Sigmoid colon (tissue), 7 donors: ENCODE results near the gene EIPR1. TPM values are rescaled to one million over a fixed set of nuclear protein-coding genes. Genes with fewer than 3 reads are reported as not detected.

Experiments used
- DNase-seq: peaks from one replicate; pipeline ENCODE4 v3.0.0-alpha.2; 2019
- H3K27ac ChIP-seq, 4 donors: fragments of 200-600 bp; sonication (generic); one replicate each; pipeline ENCODE4 v1.5.1; 2016 to 2019; ENCODE audit warnings: mild to moderate bottlenecking in 1 of 4
- H3K27me3 ChIP-seq, 3 donors: fragments of 200-600 bp; sonication (generic); one replicate each; pipeline ENCODE4 v1.5.1; 2019; ENCODE audit warnings: mild to moderate bottlenecking in 1 of 3
- H3K36me3 ChIP-seq, 4 donors: fragments of 200-600 bp; sonication (generic); one replicate each; pipeline ENCODE4 v1.5.1; 2016 to 2019
- H3K4me1 ChIP-seq, 4 donors: fragments of 200-600 bp; sonication (generic); one replicate each; pipeline ENCODE4 v1.5.1; 2017 to 2019
- H3K4me3 ChIP-seq, 4 donors: fragments of 200-600 bp; sonication (generic); one replicate each; pipeline ENCODE4 v1.5.1; 2017 to 2019; ENCODE audit warnings: mild to moderate bottlenecking in 2 of 4, moderate library complexity in 1 of 4
- H3K9me3 ChIP-seq, 4 donors: fragments of 200-600 bp in 3 of 4; sonication (generic) in 3 of 4; one replicate each; pipeline versions ENCODE4 v1.5.1 to v1.6.1; 2013 to 2019
- EP300 ChIP-seq, 4 donors: sonication (generic); formaldehyde crosslinking; IDR thresholded peaks; one replicate each; pipeline ENCODE4 v1.6.1; 2017; ENCODE audit warnings: antibody characterized with exemption in 4 of 4
- POLR2A ChIP-seq, 2 donors: fragments of 450-650 bp; IDR thresholded peaks; one replicate each; pipeline ENCODE4 v1.6.1; 2016; ENCODE audit warnings: antibody characterized with exemption in 2 of 2, mild to moderate bottlenecking in 2 of 2, moderate library complexity in 2 of 2
- POLR2AphosphoS5 ChIP-seq, 4 donors: sonication (generic); formaldehyde crosslinking; IDR thresholded peaks; one replicate each; pipeline ENCODE4 v1.6.1; 2017; ENCODE audit warnings: antibody characterized with exemption in 4 of 4
- WGBS, 2 donors: extraction: QIAGEN DNeasy Blood & Tissue Kit; methylation state at CpG; one replicate each; pipeline ENCODE4 v1.1.7; 2013; 5-methylcytosine and 5-hydroxymethylcytosine counted together
- intact Hi-C: fragments of 100-400 bp; cut with DNase I; formaldehyde crosslinking; loops from one replicate; pipeline ENCODE4 v1.15.1; 2023
- polyA plus RNA-seq, 3 donors: library from polyadenylated mRNA; stranded (reverse); fragments of 200-250 nt; gene quantifications; one replicate each; pipeline ENCODE4 v1.2.3, GENCODE V29; 2013
- total RNA-seq, 4 donors: library from RNA; depleted of rRNA; stranded (reverse); fragments of >200 nt; gene quantifications; one replicate each; pipeline ENCODE4 v1.1.0, GENCODE V29; 2016
- TF ChIP-seq, protein P1 (sequence below), 4 experiments: fragments of 450-650 bp in 3 of 4; fragments of 200-600 bp in 1 of 4; IDR thresholded peaks; one replicate each; pipeline ENCODE4 v1.5.1; 2016 to 2019; ENCODE audit warnings: antibody characterized with exemption in 4 of 4, mild to moderate bottlenecking in 3 of 4, moderate library complexity in 2 of 4
- donor health status: healthy with polysubstance abuse.
- donor health status: Bipolar disorder and iron deficiency.
- donor health status: healthy.

Gene EIPR1
- total and polyA plus RNA-seq, 7 donors = 12.2 to 27.0 (median 20.0) TPM

DNA sequence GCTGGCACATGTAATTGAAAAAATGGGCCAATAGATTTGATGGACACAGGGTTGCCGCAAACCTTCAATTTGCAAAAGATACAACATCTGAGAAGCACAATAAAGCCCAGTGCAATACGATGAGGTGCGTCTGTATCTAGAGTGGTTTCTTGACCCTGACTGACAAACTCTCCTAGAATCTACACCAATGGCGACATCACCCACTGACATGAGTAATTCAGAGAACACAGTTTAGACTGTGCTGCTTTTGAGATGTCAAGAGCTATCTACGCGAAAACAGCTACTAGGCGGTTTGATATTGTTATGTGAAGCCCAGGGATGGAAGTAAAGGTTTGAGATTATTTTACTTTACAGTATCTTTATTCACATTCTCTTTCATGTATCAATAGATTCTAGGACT is 104.9 kb downstream of the EIPR1 start:
- WGBS, 2 donors = 97% methylated on average over 7 of the region's 7 CpGs
- intact Hi-C loops = no loop called here
- H3K36me3 ChIP-seq = no peaks in the 10 kb centered on the region
- no peaks in the 10 kb centered on the region for H3K4me1 ChIP-seq
- DNase-seq = no peak
- TF ChIP-seq, protein P1, sequence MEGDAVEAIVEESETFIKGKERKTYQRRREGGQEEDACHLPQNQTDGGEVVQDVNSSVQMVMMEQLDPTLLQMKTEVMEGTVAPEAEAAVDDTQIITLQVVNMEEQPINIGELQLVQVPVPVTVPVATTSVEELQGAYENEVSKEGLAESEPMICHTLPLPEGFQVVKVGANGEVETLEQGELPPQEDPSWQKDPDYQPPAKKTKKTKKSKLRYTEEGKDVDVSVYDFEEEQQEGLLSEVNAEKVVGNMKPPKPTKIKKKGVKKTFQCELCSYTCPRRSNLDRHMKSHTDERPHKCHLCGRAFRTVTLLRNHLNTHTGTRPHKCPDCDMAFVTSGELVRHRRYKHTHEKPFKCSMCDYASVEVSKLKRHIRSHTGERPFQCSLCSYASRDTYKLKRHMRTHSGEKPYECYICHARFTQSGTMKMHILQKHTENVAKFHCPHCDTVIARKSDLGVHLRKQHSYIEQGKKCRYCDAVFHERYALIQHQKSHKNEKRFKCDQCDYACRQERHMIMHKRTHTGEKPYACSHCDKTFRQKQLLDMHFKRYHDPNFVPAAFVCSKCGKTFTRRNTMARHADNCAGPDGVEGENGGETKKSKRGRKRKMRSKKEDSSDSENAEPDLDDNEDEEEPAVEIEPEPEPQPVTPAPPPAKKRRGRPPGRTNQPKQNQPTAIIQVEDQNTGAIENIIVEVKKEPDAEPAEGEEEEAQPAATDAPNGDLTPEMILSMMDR (IDR thresholded peaks at IDR 0.05) = no peak
- no peak for TF ChIP-seq POLR2AphosphoS5 (IDR thresholded peaks at IDR 0.05)
- TF ChIP-seq EP300 (IDR thresholded peaks at IDR 0.05) = no peak
- no peak for TF ChIP-seq POLR2A (IDR thresholded peaks at IDR 0.05)
- H3K9me3 ChIP-seq = no peaks in the 10 kb centered on the region
- H3K27me3 ChIP-seq = no peaks in the 10 kb centered on the region
- no peak overlapping the region for H3K27ac ChIP-seq
- no peak overlapping the region for H3K4me3 ChIP-seq

DNA sequence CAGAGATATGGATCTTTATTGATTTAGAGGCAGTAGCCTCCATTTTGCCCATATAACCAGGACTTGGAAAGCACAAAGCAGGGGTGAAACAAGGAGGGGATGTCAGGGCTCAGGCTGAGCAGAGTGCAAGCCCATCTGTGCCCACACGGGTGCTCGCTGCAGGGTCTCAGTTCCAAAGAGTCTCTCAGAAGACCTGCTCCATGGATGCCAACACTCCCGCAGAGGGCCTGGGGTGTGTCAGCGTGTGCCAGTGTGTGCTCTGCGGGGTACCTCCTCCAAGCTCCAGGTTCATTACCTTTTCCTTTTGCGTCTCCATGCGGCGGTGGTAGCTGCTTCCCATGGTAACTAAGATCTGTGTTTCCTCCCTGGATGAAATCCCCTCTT is 107.5 kb downstream of the EIPR1 start:
- intact Hi-C loops = no loop called here
- H3K27ac ChIP-seq = no peak overlapping the region
- no peaks in the 10 kb centered on the region for H3K4me1 ChIP-seq
- H3K27me3 ChIP-seq = no peaks in the 10 kb centered on the region
- 97 to 98% methylated on average over 8 of the region's 8 CpGs for WGBS, 2 donors
- DNase-seq = no peak
- H3K9me3 ChIP-seq = no peaks in the 10 kb centered on the region
- TF ChIP-seq, protein P1 (IDR thresholded peaks at IDR 0.05) = no peak
- TF ChIP-seq EP300 (IDR thresholded peaks at IDR 0.05) (no peak), POLR2A (IDR thresholded peaks at IDR 0.05) (no peak)
- no peak overlapping the region for H3K4me3 ChIP-seq
- H3K36me3 ChIP-seq = no peaks in the 10 kb centered on the region

DNA sequence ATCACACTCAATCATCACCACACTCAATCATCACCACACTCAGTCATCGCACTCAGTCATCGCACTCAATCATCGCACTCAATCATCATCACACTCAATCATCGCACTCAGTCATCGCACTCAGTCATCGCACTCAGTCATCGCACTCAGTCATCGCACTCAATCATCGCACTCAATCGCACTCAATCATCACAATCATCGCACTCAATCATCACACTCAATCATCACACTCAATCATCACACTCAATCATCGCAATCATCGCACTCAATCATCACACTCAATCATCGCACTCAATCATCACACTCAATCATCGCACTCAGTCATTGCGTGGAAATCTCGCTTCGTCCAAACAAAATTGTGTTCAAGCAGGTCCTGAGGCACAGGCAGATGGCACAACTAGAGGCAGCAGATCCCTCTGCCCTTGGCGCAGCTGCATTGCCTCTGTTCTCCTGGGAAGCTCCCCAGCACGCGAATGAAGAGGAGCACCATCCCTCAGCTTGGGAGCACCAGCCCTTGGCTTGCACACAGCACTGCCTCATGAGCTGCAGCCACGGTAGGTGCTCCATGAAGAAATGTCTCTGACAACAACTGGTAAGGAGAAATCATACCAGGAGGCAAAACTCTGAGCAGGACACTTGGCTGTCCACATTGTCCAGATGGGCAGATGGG is 108.1 kb downstream of the EIPR1 start:
- Histone ChIP-seq H3K36me3 (no peaks in the 10 kb centered on the region), H3K27me3 (no peaks in the 10 kb centered on the region), H3K4me3 (no peak overlapping the region), H3K27ac (no peak overlapping the region), H3K4me1 (no peaks in the 10 kb centered on the region), H3K9me3 (no peaks in the 10 kb centered on the region)
- intact Hi-C loops = no loop called here
- TF ChIP-seq POLR2AphosphoS5 (IDR thresholded peaks at IDR 0.05) (no peak), POLR2A (IDR thresholded peaks at IDR 0.05) (no peak), EP300 (IDR thresholded peaks at IDR 0.05) (no peak)
- TF ChIP-seq, protein P1 (IDR thresholded peaks at IDR 0.05) = no peak
- WGBS, 2 donors = 84 to 95% methylated on average over 21 to 22 of the region's 22 CpGs
- DNase-seq = no peak

DNA sequence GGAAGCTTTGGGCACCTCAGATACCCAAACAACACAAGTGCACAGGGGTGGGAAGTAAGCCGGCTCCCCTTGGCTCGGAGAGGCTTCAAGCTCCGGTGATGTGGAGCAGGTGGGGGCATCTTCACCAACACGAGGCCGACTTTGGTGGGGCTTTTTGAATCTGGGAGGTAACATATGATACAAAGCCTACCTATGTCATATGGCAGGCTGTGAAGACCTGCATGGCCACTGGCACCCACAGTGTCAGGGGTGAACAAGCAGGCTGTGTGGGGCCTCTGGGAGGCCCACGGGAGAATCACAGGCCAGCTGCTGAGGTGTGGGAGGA is 109.0 kb downstream of the EIPR1 start:
- WGBS, 2 donors = 95 to 97% methylated on average over 6 of the region's 6 CpGs

More for the DNA sequence above, 109.0 kb downstream of the EIPR1 start:
- H3K27ac ChIP-seq = no peak overlapping the region
- H3K27me3 ChIP-seq = no peaks in the 10 kb centered on the region
- no peaks in the 10 kb centered on the region for H3K4me1 ChIP-seq
- DNase-seq = no peak
- no peaks in the 10 kb centered on the region for H3K36me3 ChIP-seq
- no peaks in the 10 kb centered on the region for H3K9me3 ChIP-seq
- no peak overlapping the region for H3K4me3 ChIP-seq
- TF ChIP-seq POLR2A (IDR thresholded peaks at IDR 0.05) = no peak
- TF ChIP-seq EP300 (IDR thresholded peaks at IDR 0.05) = no peak
- TF ChIP-seq, protein P1 (IDR thresholded peaks at IDR 0.05) = no peak
- no peak for TF ChIP-seq POLR2AphosphoS5 (IDR thresholded peaks at IDR 0.05)
- intact Hi-C loops = no loop called here
